OCI-LY7 (cell line): ENCODE results near the gene NOD1.

Experiments
- EZH2phosphoT487 ChIP-seq: fragments of 200-600 bp; sonication (generic); IDR thresholded peaks from 2 replicates; pipeline ENCODE4 v1.6.1; 2018; ENCODE audit warnings: low read depth, borderline replicate concordance, mild to moderate bottlenecking, mixed run types, antibody characterized with exemption, low read length, moderate library complexity, mixed read lengths
- TF ChIP-seq, protein P1 (sequence below): fragments of 200-600 bp; sonication (generic); conservative IDR thresholded peaks from 2 replicates; pipeline ENCODE4 v1.5.1; 2014; ENCODE audit warnings: mild to moderate bottlenecking, antibody characterized with exemption, low read length, moderate library complexity, mixed read lengths

DNA sequence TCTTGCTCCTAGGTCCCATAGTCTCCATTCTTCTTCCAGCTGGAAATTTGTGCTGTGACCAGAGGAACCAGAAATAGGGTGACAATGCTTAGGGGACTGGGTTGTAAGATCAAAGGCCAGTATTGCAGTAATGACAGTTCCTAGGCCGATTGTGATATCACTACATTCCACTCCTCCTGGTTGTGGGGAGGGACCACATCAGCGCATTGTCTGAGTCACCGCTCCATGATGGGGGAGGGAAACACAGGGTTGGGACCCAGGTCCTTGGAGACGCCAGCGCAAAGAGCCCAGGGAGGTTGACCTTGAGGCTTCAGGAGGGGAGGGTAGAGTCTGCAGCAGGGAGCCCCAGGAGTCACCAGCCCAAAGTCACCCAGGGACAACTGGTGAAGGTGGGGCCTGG lies 46.8 kb upstream of the NOD1 start:
- TF ChIP-seq, protein P1, sequence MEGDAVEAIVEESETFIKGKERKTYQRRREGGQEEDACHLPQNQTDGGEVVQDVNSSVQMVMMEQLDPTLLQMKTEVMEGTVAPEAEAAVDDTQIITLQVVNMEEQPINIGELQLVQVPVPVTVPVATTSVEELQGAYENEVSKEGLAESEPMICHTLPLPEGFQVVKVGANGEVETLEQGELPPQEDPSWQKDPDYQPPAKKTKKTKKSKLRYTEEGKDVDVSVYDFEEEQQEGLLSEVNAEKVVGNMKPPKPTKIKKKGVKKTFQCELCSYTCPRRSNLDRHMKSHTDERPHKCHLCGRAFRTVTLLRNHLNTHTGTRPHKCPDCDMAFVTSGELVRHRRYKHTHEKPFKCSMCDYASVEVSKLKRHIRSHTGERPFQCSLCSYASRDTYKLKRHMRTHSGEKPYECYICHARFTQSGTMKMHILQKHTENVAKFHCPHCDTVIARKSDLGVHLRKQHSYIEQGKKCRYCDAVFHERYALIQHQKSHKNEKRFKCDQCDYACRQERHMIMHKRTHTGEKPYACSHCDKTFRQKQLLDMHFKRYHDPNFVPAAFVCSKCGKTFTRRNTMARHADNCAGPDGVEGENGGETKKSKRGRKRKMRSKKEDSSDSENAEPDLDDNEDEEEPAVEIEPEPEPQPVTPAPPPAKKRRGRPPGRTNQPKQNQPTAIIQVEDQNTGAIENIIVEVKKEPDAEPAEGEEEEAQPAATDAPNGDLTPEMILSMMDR, result no peak
- TF ChIP-seq EZH2phosphoT487, result no peak
